Measurements from ENCODE around the gene ARFGEF2. TPM values are rescaled to one million over a fixed set of nuclear protein-coding genes. Genes with fewer than 3 reads are reported as not detected.

ARFGEF2 gene
- total and polyA plus RNA-seq, 10 of the 15 experiments (the other 5 are each of a cell fraction or from before 2014, with no cell fraction given): 5.2 to 24.1 (median 17.7) TPM

DNA sequence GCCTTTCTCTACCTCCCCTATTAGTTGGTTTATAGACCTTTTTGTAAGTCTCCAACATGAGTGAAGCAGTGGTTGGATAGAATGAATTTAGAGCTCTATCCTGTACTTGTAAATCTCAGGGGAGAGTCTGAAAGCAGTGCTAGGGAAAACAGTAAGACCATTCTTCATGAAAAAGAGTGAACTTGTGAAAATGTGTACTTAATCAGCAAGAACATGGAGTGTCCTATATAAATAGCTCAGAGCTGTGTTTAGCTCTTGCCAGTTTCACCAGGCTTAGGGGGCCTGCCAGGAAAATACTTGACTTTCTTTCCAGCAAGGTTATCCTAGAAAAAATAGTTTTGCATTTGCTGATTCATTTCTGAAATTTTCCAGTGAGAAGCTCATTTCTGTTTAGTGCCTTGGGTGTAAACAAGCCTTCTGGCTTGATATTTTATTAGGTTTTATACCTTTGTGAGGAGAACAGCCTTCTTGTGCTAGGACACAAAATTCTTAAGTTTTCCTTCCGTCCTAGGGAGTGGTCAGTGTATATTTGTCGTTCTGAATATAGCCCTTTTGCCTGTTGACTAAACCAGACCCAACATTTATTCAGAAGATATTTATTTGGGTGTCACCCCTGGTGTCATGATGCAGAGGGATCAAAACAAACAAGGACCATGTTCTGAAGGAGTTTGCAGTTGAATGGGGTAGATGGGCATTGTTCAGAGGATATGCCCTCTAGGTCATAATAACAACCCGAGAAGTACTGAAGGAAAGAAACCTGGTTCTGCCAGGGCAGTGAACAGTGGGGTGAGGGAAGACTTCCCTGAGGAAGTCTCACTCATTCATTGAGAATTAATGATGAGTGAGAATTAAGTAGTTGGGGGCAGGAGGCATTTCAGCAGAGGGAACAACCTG lies 7.6 kb downstream of the ARFGEF2 start (continued):
- TF ChIP-seq, protein P1, sequence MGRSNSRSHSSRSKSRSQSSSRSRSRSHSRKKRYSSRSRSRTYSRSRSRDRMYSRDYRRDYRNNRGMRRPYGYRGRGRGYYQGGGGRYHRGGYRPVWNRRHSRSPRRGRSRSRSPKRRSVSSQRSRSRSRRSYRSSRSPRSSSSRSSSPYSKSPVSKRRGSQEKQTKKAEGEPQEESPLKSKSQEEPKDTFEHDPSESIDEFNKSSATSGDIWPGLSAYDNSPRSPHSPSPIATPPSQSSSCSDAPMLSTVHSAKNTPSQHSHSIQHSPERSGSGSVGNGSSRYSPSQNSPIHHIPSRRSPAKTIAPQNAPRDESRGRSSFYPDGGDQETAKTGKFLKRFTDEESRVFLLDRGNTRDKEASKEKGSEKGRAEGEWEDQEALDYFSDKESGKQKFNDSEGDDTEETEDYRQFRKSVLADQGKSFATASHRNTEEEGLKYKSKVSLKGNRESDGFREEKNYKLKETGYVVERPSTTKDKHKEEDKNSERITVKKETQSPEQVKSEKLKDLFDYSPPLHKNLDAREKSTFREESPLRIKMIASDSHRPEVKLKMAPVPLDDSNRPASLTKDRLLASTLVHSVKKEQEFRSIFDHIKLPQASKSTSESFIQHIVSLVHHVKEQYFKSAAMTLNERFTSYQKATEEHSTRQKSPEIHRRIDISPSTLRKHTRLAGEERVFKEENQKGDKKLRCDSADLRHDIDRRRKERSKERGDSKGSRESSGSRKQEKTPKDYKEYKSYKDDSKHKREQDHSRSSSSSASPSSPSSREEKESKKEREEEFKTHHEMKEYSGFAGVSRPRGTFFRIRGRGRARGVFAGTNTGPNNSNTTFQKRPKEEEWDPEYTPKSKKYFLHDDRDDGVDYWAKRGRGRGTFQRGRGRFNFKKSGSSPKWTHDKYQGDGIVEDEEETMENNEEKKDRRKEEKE (IDR thresholded peaks at IDR 0.05): no peak
- TF ChIP-seq MXI1 (IDR thresholded peaks at IDR 0.05; ENCODE audit: low read depth, low read length) (no peak), POLR2AphosphoS2 (IDR thresholded peaks at IDR 0.05; ENCODE audit: low read depth, low read length) (no peak), CBX3 (IDR thresholded peaks at IDR 0.05; ENCODE audit: borderline replicate concordance, low read depth) (no peak), MTA2 (IDR thresholded peaks at IDR 0.05; ENCODE audit: low read depth) (no peak), ZBTB40 (IDR thresholded peaks at IDR 0.05; ENCODE audit: borderline replicate concordance) (no peak), POLR2A (IDR thresholded peaks at IDR 0.05; ENCODE audit: low read depth, low read length) (no peak), ZNF622 (IDR thresholded peaks at IDR 0.05) (no peak)
